GM12801 (cell line): Measurements from ENCODE around the gene ARL8A.

Experiments used
- TF ChIP-seq, protein P1 (sequence below): IDR thresholded peaks from one replicate; pipeline ENCODE4 v1.5.1; 2011; ENCODE audit warnings: control low read depth; ENCODE audit not compliant: insufficient read length; ENCODE audit errors: extremely low read depth

The ARL8A gene

GRCh38 chr1:202144402-202145067 is at the start of gene ARL8A:
TSS of gene ARL8A (minus strand) at chr1:202144737. CDS start at chr1:202144572, 165 bp downstream.
- TF ChIP-seq, protein P1, sequence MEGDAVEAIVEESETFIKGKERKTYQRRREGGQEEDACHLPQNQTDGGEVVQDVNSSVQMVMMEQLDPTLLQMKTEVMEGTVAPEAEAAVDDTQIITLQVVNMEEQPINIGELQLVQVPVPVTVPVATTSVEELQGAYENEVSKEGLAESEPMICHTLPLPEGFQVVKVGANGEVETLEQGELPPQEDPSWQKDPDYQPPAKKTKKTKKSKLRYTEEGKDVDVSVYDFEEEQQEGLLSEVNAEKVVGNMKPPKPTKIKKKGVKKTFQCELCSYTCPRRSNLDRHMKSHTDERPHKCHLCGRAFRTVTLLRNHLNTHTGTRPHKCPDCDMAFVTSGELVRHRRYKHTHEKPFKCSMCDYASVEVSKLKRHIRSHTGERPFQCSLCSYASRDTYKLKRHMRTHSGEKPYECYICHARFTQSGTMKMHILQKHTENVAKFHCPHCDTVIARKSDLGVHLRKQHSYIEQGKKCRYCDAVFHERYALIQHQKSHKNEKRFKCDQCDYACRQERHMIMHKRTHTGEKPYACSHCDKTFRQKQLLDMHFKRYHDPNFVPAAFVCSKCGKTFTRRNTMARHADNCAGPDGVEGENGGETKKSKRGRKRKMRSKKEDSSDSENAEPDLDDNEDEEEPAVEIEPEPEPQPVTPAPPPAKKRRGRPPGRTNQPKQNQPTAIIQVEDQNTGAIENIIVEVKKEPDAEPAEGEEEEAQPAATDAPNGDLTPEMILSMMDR, result no peak

DNA sequence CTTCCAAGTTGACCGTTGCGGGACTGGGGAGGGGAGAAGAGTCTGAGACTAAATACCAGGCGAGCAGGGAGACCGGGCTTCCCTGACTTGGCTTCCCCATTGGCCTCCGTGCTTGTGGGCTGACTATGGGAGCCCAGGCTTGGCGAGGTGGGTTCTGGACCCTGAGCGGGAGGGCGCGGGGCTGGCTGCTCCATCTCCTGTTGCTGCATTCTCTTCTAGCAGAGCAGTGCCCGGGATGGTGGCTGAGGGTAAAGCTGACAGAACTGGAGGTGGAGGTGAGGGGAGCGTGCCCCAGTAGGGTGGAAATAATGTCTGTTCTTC is 49.8 kb upstream of the ARL8A start:
- TF ChIP-seq, protein P1, result no peak

DNA sequence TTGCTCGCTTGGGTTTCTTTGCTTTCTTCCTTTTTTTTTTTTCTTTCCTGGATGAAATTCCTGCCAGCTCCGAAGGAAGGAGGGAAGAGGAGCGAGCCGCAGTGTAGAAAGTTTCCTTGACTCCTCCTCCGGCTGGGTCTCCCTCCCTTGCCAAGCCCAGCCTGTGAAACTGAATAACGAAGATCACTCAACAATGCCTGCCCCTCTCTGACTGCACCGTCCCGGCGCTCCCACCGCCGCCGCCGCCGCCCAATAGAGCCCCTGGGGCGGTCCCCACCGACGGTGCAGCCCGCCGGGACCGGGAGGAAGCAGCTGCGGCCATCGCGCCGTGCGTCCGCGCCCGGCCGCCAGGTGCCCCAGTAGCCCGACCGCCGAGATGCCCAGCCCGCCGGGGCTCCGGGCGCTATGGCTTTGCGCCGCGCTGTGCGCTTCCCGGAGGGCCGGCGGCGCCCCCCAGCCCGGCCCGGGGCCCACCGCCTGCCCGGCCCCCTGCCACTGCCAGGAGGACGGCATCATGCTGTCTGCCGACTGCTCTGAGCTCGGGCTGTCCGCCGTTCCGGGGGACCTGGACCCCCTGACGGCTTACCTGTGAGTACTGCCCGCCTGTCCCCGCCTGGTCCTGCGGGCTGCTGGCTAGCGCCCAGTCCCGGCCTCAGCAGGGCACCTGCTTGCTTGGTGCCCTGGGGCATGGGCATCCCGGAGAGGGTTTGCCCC is 49.2 kb upstream of the ARL8A start, which contains the start of gene LGR6:
Gene LGR6 (plus strand): TSS at position 186 of the 714 bp plus-strand sequence. CDS start 191 bp downstream, at position 377.
- TF ChIP-seq, protein P1, result no peak

- TF ChIP-seq, protein P1, result no peak
Observed at GRCh38 chr1:202192770-202193613, 48.5 kb upstream of the ARL8A start.

- TF ChIP-seq, protein P1, result no peak
Observed at GRCh38 chr1:202189918-202190715, 45.6 kb upstream of the ARL8A start.

- TF ChIP-seq, protein P1, result no peak
Observed at GRCh38 chr1:202189001-202189790, 44.7 kb upstream of the ARL8A start.
